Measurements from ENCODE around the gene PMM2. TPM values are rescaled to one million over a fixed set of nuclear protein-coding genes. Genes with fewer than 3 reads are reported as not detected.

Gene PMM2
- total and polyA plus RNA-seq, 12 donors = 7.4 to 81.1 (median 26.3) TPM

DNA sequence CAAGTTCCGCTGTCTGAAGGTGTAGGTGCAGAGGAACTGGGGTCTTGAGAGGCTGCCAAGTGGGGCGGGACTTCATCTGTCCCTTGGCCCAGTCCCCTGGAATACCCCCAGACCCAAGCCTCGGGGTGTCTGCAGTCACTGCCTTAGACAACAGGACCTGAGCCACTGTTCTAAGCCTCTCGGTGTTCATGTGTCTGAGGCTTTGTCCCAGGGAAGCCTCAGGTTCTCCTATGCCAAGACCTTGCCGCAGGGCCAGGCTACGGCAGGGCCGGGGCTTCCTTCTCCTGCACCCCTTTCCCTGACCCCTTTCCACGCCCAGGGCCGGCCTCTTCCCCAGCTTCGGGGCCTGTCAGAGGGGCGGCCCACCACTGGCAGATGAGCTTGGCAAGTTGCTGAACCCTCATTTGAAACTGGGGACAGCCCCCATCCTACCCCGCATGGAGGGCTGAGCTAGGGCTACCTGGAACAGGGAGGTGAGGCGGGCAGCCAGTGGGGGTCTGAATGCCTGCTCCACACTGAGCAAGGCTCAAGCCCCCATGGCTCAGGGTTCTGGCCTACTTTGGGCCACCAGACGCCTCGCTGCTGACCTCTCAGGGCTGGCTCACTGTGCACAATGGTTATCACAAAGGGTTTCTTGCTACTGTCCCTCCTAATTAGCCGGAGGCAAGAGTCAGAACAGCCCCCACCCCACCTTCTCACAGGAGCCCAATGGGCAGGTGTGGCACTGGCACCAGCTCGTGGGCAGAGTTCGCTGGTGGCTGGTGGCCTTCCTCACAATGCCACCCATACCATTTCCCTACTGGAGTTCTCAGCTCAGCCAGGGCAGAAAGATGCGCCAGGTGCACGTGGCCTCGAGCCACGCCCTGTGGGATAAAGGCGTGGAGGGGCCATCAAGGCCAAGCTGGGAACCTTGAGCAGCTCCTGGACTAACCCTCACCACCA lies 91.6 kb downstream of the PMM2 start:
- H3K36me3 ChIP-seq (replicated peaks in 1 of 2) = peaks cover 0 to 29% of the 10 kb centered on the region in 2 donors
- intact Hi-C loops (cut with DNase I) = loop anchor here in 1 of 2 donors (10.0 kb wide), 1 partner anchor 234 kb away; no protein-coding TSS in a partner anchor
- no peaks in the 10 kb centered on the region for H3K9me3 ChIP-seq (replicated peaks in 1 of 3)
- 82 to 84% (median 83%) methylated on average over 14 to 23 of the region's 23 CpGs for WGBS, 4 donors
- H3K27me3 ChIP-seq = no peaks in the 10 kb centered on the region
- H3K27ac ChIP-seq = no peak overlapping the region
- TF ChIP-seq, protein P1, sequence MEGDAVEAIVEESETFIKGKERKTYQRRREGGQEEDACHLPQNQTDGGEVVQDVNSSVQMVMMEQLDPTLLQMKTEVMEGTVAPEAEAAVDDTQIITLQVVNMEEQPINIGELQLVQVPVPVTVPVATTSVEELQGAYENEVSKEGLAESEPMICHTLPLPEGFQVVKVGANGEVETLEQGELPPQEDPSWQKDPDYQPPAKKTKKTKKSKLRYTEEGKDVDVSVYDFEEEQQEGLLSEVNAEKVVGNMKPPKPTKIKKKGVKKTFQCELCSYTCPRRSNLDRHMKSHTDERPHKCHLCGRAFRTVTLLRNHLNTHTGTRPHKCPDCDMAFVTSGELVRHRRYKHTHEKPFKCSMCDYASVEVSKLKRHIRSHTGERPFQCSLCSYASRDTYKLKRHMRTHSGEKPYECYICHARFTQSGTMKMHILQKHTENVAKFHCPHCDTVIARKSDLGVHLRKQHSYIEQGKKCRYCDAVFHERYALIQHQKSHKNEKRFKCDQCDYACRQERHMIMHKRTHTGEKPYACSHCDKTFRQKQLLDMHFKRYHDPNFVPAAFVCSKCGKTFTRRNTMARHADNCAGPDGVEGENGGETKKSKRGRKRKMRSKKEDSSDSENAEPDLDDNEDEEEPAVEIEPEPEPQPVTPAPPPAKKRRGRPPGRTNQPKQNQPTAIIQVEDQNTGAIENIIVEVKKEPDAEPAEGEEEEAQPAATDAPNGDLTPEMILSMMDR (IDR thresholded peaks at IDR 0.05) = no peak
- no peak for TF ChIP-seq POLR2A (IDR thresholded peaks at IDR 0.05)
- H3K4me1 ChIP-seq (replicated peaks in 1 of 2) = peaks cover 7 to 40% of the 10 kb centered on the region in 2 donors
- DNase-seq = peak in 2 of 7 donors; percentile 19 to 23
- H3K4me3 ChIP-seq = no peak overlapping the region

DNA sequence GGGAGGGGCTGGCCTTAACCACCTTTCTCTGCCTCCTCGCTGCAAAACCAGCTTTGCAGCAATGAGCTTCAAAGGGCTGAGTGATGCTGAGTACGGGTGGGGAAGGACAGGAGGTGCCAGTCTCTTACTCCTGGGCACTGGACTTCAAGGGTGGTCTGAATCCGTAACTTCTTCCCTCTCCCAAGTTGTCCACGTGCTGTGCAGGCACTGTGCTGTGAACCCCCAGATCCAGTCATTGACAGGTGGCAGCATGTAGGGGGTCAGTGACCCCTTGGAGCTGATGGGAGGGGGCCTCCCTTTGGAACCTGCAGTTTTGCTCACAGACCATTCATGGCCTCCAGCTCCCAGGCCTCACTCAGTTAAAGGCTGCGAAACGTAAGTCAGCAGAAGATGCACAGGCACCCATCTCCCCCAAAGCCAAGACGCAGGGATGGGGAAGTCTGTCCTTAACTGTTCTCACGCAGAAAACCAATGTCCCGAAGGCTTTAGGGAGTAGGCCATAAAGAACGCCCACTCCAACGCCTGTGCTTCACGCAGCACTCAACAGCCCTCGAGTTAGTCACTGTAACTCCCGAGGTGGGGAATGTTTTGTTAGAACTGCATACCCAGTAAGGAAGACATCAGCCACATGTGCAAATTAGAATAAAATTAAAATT lies 92.4 kb downstream of the PMM2 start:
- Histone ChIP-seq H3K4me3 (no peak overlapping the region), H3K27ac (no peak overlapping the region), H3K27me3 (no peaks in the 10 kb centered on the region), H3K4me1 (replicated peaks in 1 of 2) (peaks cover 7 to 40% of the 10 kb centered on the region in 2 donors), H3K36me3 (replicated peaks in 1 of 2) (peaks cover 0 to 37% of the 10 kb centered on the region in 2 donors), H3K9me3 (replicated peaks in 1 of 3) (no peaks in the 10 kb centered on the region)
- TF ChIP-seq, protein P1 (IDR thresholded peaks at IDR 0.05) = no peak
- TF ChIP-seq POLR2A (IDR thresholded peaks at IDR 0.05) = no peak
- peak in 1 of 7 donors; percentile 19 for DNase-seq
- intact Hi-C loops (cut with DNase I) = loop anchor here (10.0 kb wide), 2 partner anchors 115 to 235 kb away; no protein-coding TSS in a partner anchor
- WGBS, 4 donors = 84 to 89% (median 88%) methylated on average over 12 to 14 of the region's 14 CpGs

DNA sequence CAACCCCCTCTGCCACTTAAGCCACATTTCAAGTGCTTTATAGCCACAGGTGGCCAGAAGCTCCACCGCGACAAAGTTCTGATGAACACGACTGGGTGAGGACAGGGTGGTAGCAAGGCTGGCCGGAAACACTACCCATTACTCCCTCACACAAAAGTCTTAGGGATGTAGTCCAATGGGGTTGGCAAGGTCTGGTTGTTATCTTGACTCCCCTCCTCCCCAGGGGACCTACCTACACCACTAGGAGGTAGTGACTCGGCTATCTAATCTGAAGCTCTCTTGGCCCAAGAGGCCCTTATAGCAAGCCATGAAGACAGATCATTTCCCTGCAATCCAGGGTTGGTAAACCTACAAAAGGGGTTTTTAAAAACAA lies 92.9 kb downstream of the PMM2 start:
- TF ChIP-seq, protein P1 (IDR thresholded peaks at IDR 0.05) = no peak
- TF ChIP-seq POLR2A (IDR thresholded peaks at IDR 0.05) = no peak
- peak in 1 of 7 donors; percentile 17 for DNase-seq
- Histone ChIP-seq H3K4me3 (no peak overlapping the region), H3K27ac (no peak overlapping the region), H3K9me3 (replicated peaks in 1 of 3) (no peaks in the 10 kb centered on the region), H3K36me3 (replicated peaks in 1 of 2) (peaks cover 0 to 42% of the 10 kb centered on the region in 2 donors), H3K4me1 (replicated peaks in 1 of 2) (peaks cover 7 to 38% of the 10 kb centered on the region in 2 donors), H3K27me3 (no peaks in the 10 kb centered on the region)
- intact Hi-C loops (cut with DNase I) = loop anchor here in 1 of 2 donors (10.0 kb wide), 1 partner anchor 114 kb away; no protein-coding TSS in a partner anchor
- 89 to 97% (median 95%) methylated on average over 4 to 5 of the region's 5 CpGs for WGBS, 4 donors

DNA sequence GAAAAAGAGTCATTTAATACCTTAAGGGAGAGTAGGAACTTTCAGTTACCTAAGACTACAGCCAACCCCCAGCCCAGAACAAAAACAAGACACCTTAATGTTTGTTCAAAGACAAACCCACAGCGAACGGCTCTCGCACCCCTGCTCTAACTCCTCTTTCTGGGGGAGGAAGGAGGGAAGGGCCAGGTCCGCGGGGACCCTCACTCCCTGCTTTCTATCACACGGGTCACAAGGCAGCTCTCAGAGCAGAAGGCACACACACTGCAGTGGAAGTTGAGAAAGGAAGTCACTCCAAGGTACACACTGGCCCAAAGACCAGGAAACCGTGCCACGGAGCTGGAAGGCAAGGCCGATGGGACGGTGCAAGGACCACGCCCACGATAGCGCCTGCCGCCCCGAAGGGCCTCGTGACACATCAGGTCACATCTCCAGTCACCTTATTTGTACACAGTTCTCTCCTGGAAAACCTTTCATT lies 94.5 kb downstream of the PMM2 start:
- Histone ChIP-seq H3K9me3 (replicated peaks in 1 of 3) (no peaks in the 10 kb centered on the region), H3K27me3 (no peaks in the 10 kb centered on the region), H3K36me3 (replicated peaks in 1 of 2) (peaks cover 0 to 58% of the 10 kb centered on the region in 2 donors), H3K27ac (peak overlapping the region in 3 of 5 donors; percentile 18 to 83 (median 73)), H3K4me3 (no peak overlapping the region), H3K4me1 (replicated peaks in 1 of 2) (peaks cover 0 to 28% of the 10 kb centered on the region in 2 donors)
- peak in 1 of 2 donors; percentile 26 for TF ChIP-seq POLR2A (IDR thresholded peaks at IDR 0.05)
- TF ChIP-seq, protein P1 (IDR thresholded peaks at IDR 0.05) = no peak
- WGBS, 4 donors = 41 to 63% (median 49%) methylated on average over 13 to 16 of the region's 16 CpGs
- intact Hi-C loops (cut with DNase I) = loop anchor here in 1 of 2 donors (10.0 kb wide), 1 partner anchor 113 kb away; no protein-coding TSS in a partner anchor
- peak; percentile 59 to 87 (median 84) for DNase-seq

Measured in adrenal gland (tissue), 12 donors.